ENCODE measurements around the gene ZW10.
"Not testable (repeated sequence)": the region's sequence is repeated elsewhere in the genome, so short reads cannot be mapped to it uniquely, and the experiment has no call there.

ZW10 gene

DNA sequence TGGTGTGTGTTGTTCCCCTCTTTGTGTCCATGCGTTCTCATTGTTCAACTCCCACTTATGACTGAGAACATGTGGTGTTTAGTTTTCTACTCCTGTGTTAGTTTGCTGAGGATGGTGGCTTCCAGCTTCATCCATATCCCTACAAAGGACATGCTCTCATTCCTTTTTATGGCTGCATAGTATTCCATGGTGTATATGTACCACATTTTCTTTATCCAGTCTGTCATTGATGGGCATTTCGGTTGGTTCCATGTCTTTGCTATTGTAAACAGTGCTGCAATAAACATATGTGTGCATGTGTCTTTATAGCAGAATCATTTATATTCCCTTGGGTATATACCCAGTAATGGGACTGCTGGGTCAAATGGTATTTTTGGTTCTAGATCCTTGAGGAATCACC lies 10.5 kb downstream of the ZW10 start:
- not testable (repeated sequence) for DNase-seq (ENCODE audit: low read depth in 2 of 2)

DNA sequence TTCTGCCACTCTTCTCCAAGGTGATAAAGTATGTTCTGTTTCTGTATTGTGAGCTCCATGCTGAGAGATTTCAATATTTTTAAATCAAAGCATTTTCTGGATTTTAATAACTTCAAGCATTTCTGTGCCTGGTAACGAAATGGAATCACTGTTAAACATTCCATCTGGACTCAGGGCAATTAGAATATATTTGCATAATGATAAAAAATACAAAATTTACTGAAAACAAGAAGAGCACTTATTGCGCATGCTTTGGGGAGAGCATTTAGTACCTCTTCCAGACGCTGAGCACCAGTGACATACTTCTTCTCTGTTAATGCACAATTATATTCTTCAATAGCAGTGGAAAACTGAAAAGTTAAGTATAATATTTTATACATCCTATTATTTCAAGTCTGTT lies 13.3 kb downstream of the ZW10 start:
- no peak for DNase-seq (ENCODE audit: low read depth in 2 of 2)

DNA sequence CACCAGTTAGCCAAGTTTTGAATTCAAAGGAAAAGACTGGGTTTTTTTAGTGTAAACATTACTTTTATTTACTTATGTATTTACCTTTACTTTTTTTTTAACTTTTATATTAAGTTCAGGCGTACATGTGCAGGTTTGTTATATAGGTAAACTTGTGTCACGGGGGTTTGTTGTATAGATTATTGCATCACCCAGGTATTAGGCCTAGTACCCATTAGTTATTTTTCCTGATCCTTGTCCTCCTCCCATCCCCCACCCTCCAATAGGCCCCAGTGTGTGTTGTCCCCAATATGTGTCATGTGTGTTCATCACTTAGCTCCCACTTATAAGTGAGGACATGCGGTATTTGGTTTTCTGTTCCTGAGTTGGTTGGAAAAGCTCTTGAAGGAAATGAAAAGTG lies 20.6 kb downstream of the ZW10 start:
- DNase-seq (ENCODE audit: low read depth in 2 of 2): no peak

DNA sequence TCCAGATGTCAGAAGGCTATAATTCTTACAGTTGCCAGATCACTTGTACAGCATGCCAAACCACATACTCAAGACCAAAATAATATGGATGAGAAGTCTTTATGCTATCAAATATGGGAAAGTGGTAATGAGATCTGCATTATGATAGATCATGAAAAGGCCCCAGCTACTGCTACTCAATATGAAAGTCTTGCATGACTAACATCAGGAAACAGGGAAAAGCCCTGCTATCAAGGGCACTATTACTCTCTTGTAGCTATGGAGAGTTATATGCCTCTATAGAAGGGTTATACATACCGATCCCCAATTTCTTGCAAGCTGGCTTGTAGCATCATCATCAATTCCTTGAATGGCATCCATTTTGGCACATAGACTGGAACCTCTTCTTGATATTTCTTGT lies 37.2 kb downstream of the ZW10 start:
- no peak for DNase-seq (ENCODE audit: low read depth in 2 of 2)

DNA sequence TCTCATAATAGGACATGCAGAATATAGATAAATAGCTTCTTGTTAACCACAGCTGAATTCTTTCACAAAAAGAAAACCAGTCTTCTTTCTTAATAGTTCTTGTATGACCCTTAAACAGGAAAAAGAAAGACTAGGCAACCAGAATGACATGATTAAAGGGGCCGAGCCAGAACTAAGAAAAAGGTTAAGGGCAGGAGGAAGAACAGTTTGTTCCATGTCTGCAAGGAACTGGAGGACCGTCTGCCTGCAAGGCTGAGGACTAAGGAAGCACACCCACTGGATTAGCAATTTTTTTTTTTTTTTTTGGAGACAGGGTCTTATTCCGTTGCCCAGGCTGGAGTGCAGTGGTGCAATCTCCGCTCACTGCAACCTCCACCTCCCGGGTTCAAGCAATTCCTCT lies 41.4 kb downstream of the ZW10 start:
- no peak for DNase-seq (ENCODE audit: low read depth in 2 of 2)

DNA sequence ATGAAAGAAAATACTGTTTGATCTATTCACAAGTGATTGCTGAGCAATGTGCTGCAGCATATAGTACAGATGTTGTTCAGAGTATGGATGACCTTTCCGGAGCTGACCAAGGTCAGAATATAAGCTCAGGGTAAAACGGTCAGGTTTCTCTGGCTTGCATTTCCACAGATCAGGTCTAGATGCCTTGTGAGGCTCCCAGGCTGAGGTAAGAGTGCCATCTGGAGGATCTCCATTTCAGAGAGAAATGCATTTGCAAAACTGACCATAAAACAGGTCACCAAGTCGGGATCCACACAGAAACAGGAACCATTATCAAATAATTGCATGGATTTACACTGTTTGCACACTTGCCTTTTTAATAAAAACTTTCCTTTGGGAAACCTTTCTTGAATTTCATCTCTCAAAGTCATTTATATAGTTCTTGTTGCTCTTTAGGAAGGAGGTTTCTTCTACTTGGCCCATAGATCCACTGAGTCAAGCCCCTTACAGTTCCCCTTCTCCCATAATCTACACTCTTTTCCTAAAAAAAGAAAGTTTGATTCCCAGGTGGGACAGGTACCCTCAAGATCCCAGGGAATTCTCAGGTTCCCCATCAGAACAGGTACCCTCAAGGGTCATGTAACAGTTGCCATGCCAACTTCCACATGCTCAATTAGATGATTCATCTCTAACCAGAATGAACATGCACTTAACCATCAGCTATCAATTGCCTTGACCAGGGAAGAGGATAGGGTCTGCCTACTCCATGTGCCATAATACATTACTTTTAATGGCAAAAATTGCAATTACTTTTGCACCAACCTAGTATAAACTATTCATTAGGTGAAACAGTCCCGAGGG lies 42.4 kb downstream of the ZW10 start:
- DNase-seq (ENCODE audit: low read depth in 2 of 2): no peak

DNA sequence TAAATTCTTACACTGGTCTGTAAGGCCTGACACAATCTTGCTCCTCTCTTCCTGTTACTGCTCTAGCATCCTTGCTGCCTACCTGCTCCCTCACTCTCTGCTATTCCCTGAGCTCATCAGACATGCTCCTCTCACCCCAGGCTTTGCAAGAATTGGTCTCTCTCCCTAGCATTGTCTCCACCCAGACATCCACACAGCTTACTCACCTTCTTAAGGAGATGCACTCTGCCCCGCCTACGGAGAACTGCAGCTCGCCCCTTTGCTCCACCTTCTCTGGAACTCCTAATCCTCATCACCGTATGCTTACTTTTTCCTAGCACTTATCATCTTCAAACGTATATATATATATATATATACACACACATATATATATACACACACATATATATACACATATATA lies 44.0 kb downstream of the ZW10 start:
- no peak for DNase-seq (ENCODE audit: low read depth in 2 of 2)

DNA sequence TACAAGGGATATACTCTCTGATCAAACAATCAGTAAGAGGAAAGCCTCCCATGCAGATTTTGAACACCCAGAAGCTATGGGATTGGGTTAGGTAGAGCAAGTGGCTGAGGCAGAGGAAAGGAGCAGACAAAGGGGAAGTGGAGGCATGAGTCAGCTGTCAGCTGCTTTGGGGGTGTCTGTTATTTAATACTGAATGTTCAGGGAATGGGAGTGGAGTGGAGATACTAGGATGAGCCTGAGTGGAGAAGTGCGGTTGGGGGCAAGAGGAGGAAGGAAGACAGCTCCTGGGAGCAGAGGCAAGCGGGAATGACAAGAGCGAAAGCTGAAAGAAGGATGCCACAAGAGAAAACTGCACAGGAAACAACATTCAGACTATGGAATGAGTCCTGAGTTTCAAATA lies 44.7 kb downstream of the ZW10 start:
- DNase-seq (ENCODE audit: low read depth in 2 of 2): no peak

DNA sequence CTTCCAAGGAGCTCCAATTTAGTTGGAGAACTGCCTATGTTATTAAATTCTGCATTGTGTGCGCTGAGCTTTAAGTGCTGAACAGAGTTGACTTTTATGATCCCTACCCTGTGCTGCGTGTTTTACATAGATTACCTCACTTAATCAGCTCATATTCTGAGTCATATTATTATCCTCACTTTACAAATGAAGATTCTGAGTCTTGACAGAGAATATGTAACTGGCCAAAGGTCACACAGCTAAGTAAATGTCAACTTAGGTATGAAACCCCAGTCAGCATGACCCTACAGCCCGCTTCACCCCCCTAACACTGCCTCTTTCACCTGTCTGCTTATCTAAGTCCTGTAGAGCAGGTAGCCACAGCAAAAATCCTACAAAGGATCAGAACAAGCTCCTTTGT lies 47.6 kb downstream of the ZW10 start:
- DNase-seq (ENCODE audit: low read depth in 2 of 2): no peak

DNA sequence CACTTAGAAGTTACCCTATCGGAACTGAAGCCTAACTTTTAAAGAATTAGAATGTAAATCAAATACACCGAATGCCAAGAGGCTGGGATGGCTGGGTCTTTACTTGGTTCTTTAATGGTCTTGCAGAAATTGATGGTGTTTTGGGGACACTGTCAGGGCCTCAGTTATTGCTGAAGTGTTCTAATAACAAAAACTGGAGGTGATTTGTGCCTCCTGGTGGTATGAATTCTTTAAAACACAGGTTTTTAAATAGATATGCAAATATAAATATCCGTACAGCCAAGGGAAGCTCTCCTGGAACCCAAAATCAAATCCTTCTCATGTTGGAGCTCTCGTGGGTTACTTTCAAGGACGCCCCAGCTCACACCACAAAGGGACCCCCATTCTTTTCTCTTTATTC lies 48.1 kb downstream of the ZW10 start:
- DNase-seq (ENCODE audit: low read depth in 2 of 2): no peak

DNA sequence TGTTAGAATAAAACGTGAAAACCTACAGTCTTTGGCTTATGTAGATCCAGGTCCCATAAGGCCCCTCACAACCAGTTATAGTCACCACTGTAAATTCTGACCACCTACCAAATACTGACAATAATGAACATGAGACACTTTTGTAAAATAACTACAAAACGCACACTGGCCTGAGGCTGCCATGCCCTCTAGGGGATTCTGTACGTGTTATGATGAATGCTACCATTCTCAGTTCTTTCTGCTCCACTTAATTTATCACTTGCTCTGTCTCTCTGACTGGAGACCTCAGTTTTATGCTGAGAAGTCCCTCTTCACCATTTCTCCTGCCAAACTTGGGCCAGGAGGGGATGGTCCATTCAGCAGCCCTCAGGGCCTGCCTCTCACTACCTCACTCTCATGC lies 48.7 kb downstream of the ZW10 start:
- DNase-seq (ENCODE audit: low read depth in 2 of 2): no peak

DNA sequence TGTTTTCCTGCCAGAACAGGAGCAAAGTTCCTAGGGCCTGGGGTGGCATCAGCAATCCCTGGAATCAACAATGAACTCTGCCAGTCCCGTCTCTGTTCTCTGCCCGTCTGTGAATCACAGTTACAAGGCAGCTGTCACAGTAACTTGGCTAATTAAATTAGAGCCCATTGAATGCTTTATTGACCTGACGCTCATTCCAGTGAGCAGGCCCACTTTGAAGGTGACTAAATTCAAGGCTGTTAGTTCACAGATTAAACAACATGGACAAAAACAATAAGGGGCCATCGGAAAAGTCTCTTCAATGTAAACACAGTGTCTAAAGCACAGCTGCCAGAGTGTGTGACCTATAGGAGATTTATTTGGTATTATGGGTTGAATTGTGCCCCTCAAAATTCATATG lies 49.7 kb downstream of the ZW10 start:
- DNase-seq (ENCODE audit: low read depth in 2 of 2): no peak

DNA sequence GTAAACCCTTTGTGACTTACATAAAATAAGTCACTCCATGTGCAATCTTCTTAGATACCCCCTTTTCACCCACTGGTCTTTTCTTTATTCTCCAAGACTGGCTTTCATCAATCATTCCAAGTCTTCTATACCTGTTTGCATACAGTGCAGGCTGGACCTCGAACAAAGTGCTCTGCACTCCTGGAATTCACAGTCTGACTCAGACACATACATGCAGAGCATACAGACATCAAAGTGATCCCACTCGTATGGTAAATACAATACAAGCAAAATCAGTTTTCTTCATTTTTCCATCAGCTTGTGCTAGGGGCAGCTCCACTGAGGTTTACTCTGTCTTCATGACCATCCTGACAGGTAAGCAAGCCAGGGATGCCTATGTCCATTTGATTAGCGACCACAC lies 50.6 kb downstream of the ZW10 start:
- no peak for DNase-seq (ENCODE audit: low read depth in 2 of 2)

DNA sequence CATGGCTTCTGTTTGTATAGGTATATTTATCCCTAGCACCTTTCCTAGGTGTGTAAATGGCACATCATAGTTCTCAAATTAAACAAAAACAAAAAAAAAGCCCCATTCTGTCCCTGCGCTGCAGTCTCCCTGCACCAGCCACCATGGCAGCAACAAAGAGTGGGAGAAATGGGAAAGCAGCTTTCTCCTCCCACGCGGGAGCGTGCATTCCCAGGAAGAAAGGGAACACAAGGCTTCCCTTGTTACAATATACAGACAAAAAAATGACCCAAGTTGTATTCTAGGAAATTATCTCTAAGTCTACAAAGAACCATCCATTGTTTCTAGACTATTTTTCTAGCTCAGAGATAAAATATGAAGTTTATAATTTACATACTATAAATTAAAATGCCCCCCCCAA lies 51.3 kb downstream of the ZW10 start:
- DNase-seq (ENCODE audit: low read depth in 2 of 2): no peak

DNA sequence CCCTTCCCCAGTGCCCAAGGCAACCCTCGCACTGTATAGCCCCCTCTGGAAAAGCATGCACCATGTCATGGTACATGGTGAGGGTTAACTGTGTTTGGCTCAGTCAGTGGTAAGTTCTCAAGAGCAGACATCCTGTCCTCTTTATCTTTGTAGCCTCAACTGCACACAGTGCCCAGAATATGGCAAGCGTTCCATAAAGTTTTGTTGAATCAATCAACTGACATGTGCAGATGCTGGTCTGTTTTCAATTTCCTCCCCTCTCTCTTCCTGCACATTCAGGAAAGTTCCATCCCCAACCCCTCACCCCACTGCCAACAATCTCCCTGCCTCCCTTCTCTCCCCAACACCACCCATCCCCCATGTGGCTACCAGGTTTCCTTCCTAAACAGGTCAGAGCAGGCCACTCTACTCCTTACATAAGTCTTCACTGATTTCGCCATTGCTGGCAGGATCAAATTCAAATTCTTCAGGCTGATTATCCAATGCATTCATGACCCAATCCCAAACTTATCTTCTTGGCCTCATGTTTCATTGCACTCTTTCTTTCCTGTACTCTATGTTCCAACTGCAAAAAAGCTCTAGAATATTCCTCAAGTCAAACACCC lies 51.9 kb downstream of the ZW10 start:
- no peak for DNase-seq (ENCODE audit: low read depth in 2 of 2)

DNA sequence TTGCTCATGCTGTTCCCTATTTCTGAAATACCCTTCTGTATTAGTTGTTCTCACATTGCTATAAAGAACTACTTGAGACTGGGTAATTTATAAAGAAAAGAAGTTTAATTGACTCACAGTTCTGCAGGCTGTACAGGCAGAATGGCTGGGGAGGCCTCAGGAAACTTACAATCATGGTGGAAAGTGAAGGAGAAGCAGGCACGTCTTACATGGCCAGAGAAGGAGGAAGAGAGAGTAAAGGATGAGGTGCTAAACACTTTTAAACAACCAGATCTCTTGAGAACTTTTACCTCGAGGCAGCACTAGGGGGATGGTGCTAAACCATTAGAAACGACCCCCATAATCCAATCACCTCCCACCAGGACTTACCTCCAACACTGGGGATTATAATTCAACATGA lies 53.0 kb downstream of the ZW10 start:
- DNase-seq (ENCODE audit: low read depth in 2 of 2): not testable (repeated sequence)

DNA sequence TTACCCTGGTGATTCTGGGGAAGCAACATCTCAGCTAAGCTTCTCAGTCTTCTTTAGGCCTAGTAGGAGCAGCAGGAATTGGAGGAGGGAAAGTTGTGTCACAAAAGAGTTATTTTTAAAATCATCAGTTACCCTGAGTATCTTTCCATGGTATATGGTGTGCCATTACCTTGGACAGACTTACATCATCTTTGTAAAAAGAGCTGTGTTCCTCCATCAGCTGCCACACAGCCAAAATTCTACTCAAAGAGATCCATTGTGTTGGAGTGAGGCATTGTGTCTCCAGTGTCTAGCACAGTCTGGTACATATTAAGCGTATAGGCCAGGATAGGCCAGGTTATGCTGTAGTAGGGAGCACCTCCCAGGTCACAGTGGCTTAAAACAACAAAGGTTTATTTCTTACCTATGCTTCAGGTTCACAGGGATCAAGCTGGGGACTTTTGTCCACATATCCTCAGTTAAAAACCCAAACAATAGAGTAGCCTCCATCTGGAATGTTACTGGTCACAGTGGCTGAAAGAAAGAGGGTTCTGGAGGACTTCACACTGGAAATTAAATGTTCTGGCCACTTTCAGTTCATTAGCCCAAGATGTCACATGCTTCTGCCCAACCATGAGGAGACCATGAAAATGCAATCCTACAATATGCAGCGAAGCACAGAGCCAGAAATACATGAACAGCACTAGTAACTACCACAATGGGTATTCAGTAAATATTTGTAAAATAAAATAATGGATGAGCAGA lies 57.4 kb downstream of the ZW10 start:
- DNase-seq (ENCODE audit: low read depth in 2 of 2): no peak

DNA sequence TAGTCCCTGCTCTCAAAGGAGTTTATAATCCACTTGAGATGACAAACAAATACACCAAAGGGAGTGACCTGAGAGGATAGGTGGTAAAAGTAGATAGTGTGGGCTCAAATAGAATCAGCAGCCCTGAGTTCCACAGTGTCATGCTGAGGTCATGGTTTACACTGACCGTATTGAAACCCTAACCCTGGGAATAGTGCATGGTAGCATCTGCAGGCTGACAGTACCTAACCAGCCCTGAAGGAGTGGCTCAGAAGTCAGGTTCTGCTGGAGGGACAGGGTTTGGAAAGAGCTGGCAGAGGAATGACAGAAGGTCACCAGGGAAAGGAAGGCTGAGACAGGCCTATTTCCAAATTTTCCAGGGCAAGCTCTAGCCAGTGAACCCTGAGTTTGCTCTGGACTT lies 58.2 kb downstream of the ZW10 start:
- no peak for DNase-seq (ENCODE audit: low read depth in 2 of 2)

DNA sequence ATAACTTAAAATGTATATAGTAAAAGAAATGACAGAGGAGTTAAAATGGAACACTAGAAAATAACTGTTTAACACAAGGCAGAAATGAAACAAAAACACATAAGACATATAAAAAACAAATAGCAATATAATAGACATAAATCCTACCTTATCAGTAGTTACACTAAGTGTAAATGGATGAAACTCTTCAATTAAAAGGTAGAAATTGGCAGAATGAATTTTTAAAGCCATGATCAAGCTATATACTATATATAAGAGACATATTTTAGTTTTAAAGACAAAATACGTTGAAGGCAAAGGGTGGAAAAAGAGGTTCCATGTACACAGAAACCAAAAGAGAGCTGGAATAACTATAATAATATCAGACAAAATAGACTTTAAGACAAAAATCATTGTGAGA lies 62.5 kb downstream of the ZW10 start:
- no peak for DNase-seq (ENCODE audit: low read depth in 2 of 2)

DNA sequence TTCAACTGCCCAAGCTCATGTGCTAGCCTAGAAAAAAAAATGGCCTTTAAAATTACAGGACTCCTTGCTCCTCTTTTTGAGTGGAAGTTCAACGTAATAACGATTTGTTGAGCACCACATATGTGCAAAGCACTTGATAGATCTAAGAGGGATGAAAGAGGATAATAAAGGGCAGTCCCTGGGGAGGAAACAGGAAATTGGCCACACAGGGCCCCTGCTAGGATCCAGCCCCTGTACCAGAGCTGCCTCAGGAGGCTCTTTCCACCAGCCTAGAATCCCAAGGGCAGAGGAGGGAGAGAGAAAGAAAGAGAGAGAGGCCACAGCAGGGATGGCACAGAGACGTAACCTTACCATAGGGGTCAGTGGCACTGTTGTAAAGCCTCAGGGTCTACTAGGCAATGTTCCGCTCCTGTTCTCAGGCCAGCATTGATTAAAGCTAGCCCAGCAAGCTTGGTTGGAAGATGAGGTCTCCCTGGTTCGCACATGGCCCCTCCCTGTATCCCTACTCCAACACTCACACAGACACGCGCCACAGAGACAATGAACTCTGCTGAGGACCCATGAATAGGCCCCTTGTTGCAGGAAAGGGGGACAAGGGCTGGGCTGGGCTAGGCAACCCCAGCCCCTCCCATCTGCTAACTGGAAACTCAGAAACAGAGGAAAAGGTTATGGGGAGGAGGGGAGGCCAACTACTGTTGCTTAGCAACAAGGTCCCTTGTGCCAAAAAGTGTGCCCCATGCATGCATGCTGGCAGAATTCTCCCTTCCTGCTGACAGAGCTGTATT lies 67.4 kb downstream of the ZW10 start, which contains the start of gene TMPRSS5:
Gene TMPRSS5 (minus strand): TSS at position 438 of the 785 bp plus-strand sequence. CDS start 84 bp downstream, at position 354.
- no peak for DNase-seq (ENCODE audit: low read depth in 2 of 2)

DNA sequence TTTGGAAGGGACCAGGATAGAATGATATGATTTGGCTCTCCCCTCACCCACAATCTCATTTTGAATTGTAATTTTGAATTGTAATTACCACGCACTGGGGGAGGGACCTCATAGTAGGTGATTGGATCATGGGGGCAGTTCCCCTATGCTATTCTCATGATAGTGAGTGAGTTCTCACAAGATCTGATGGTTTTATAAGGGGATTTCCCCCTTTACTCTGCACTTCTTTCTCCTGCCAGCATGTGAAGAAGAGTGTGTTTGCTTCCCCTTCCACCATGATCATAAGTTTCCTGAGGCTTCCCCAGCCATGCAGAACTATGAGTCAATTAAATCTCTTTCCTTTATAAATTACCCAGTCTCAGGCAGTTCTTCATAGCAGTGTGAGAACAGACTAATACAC lies 69.9 kb downstream of the ZW10 start:
- DNase-seq (ENCODE audit: low read depth in 2 of 2): not testable (repeated sequence)

DNA sequence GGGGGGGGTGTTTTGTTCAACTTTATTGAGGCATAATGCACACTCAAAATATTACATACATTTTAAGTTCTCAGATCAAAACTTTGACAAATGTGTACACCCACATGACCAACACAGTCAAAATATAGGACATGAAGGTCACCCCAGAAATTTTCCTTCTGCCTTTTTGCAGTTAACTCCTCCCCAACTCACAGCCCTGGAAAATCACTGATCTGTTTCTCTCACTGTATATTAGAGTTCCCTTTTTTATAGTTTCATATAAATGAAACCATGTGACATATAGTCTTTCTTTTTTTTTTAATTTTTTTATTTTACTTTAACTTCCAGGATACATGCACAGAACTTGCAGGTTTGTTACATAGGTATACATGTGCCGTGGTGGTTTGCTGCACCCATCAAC lies 72.0 kb downstream of the ZW10 start:
- DNase-seq (ENCODE audit: low read depth in 2 of 2): no peak

Measured in stimulated activated CD8-positive, alpha-beta memory T cell treated with anti-CD3 and anti-CD28 coated beads, Interleukin-7, amount 100 ng/mL, for 1 hour (primary cell).